Body of pancreas (tissue), 4 donors: Measurements from ENCODE around the gene PPP1R1A.

Experiments used
- CTCF ChIP-seq, 7 experiments: fragments of 450-650 bp in 4 of 7; fragments of 200-600 bp in 3 of 7; sonication (generic) in 3 of 7; IDR thresholded peaks; one replicate each; pipeline ENCODE4 v1.5.1; 2016 to 2019; ENCODE audit warnings: antibody characterized with exemption in 7 of 7
- POLR2A ChIP-seq, 3 donors: fragments of 450-650 bp; IDR thresholded peaks; one replicate each; pipeline ENCODE4 v1.6.1; 2016; ENCODE audit warnings: antibody characterized with exemption in 3 of 3, mild to moderate bottlenecking in 2 of 3

- TF ChIP-seq CTCF (IDR thresholded peaks at IDR 0.05) (no peak), POLR2A (IDR thresholded peaks at IDR 0.05) (no peak)
These were observed 16.9 kb upstream of the PPP1R1A start for GRCh38 chr12:54605138-54605970.
